H4 (cell line): ENCODE results near the gene CAMSAP3. TPM values are rescaled to one million over a fixed set of nuclear protein-coding genes. Genes with fewer than 3 reads are reported as not detected.
"Not testable (repeated sequence)": the region's sequence is repeated elsewhere in the genome, so short reads cannot be mapped to it uniquely, and the experiment has no call there.

Experiments
- DNase-seq: peaks from one replicate; pipeline ENCODE4 v3.0.0-alpha.2; 2015; ENCODE audit warnings: low spot score
- total RNA-seq: library from RNA; depleted of rRNA; stranded (reverse); fragments of >200 nt; shearing (Covaris generic); gene quantifications from 2 replicates; pipeline ENCODE4 v1.2.3, GENCODE V29; 2014

Gene CAMSAP3
- total RNA-seq, 1 experiment from 2014 or later, result 0.31 TPM

DNA sequence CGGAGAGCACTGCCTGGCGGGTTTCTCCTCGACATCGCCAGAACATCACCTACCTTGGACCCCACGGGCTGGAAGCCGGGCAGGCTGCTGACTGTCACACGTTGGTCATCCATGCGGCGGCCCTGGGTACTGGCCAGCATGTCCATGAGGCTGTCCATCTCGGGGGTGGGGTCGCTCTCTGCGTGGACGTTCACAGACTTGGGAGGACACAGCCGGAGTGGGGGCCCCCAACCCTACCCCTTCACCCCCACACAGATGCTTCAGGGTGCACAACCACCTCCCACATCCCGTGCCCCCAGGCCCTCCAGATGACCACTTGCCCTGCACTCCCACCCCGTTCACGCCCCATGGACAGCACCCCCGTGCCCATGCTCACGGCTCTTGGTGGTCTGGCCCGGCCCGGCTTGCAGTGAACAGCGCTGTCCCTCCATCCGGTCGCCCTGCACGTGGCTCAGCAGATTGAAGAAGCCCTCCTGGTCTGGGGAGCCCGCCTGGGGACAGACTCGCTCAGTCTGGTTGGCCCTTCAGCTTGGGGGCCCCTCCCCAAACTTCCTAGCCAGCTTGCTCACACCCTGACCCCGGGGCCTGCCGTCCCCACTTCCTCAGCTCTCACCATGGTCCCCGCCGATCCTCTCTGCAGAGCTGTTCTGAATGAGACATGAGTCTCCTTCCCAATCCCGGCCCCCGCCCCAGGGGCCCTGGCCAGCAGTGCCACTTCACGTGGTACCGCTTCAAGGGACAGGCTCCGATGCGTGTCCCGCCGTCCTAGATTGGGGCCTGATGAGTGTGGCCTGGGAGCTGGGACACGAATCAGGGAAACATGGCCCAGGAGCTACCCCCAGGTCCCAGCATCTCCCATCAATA, 36.9 kb downstream of the CAMSAP3 start:
- no peak for DNase-seq

DNA sequence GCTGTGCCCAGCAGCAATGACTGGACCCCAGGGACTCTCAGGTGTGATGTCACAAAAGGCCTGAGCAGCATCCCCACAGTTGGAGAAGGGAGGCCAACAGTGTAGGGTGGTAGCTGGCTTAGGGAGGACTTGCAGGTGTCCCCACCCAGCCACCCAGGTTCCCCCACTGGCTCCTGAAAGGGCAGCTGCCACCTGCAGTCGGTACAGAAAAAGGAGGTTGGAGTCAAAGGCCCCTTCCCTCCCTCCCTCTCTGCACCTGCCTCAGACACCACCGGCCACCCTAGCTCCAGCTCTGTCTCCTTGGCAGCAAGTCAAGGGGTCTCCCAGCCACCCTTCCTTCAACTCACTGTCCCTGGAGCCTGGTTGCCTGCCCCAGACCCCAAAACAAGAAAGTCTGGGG, 38.0 kb downstream of the CAMSAP3 start, which contains the start of gene PCP2:
TSS of gene PCP2 (minus strand) at position 22 of the 400 bp plus-strand sequence. CDS start 262 bp downstream, outside the sequence.
- DNase-seq, result no peak

GRCh38 chr19:7635670-7636069, 40.0 kb downstream of the CAMSAP3 start:
- no peak for DNase-seq

DNA sequence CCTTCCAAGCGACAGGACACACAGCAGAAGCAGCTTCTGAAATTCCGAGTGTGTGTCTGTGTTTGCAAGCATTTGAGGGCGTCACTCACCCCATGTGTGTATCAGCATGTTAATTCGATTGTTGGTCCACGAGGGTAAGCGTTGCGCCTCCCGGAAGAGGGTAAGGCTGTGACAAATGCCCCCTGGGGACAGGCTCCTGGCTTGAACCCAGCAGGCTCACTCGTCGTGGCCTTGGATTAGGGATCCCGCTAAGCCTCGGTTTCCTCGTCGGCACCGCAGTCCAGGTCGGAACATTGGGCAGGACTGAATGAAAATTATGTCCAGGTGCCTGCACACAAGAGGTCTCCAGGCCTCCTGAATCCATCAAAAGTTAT, 40.6 kb downstream of the CAMSAP3 start:
- DNase-seq, result no peak

GRCh38 chr19:7636691-7637373, 41.2 kb downstream of the CAMSAP3 start, which contains the start of gene STXBP2:
Gene STXBP2 (plus strand): TSS chr19:7637110. CDS start chr19:7637150, 40 bp downstream.
- DNase-seq, result no peak

GRCh38 chr19:7637374-7638256, 42.0 kb downstream of the CAMSAP3 start:
- DNase-seq, result no peak

DNA sequence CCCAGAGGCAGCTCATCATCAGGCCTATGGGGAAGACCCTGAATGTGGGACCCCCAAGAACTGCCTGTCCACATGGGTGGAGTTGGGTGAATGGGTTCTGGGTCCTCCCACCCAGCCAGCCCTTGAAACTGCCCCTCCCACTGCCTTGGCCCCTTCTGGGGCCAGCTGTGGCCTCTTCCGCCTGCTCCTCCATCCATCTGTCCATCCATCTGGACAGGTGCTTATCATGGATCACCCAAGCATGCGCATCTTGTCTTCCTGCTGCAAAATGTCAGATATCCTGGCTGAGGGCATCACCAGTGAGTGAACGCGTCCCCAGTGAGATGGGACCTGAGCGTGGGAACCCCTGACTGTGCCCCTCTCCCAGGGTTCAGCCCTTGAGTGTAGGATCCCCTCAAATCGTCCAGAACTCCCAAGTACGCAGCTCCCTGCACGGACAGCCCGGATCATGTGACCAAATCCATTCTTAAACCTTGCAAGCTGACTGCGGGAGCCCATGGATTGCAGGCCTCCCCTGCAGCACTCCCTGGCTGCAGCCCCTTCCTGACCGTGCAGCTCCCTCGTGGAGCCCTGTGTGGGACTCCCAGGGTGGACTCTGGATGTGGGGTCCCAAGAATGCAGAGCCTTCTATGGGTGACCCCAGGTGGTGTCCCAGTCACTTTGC, 43.3 kb downstream of the CAMSAP3 start:
- DNase-seq, result no peak

- no peak for DNase-seq
Measured at GRCh38 chr19:7639863-7640348, 44.2 kb downstream of the CAMSAP3 start.

GRCh38 chr19:7640803-7641202, 45.1 kb downstream of the CAMSAP3 start:
- DNase-seq, result no peak

GRCh38 chr19:7641290-7642276, 45.9 kb downstream of the CAMSAP3 start:
- DNase-seq, result no peak

DNA sequence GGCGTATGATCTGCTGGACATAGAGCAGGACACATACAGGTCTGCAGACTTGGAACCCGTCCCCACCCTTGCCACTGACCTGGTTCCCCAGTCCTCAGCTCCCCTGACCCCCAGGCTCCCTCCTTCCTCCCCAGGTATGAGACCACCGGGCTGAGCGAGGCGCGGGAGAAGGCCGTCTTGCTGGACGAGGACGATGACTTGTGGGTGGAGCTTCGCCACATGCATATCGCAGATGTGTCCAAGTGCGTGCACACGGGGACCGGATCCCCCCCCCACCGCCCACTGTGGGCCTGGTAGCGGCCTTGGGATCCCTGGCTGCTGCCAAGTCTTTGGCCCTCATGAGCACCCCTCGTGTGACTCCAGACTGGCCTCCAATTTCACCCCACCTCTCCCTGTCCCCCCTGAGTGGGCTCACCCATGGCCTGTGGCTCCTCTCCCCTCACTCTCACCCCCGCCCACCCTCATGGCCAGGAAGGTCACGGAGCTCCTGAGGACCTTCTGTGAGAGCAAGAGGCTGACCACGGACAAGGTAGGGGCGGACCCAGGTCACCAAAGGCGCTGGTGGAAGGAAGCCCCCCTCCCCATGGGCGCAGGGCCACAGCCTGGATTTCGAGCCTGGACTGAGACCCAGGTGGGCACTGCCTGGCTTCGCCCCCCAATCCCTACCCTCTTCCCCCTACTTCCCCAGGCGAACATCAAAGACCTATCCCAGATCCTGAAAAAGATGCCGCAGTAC, 46.8 kb downstream of the CAMSAP3 start:
- DNase-seq, result no peak

- no peak for DNase-seq
Measured at GRCh38 chr19:7643031-7643415, 47.4 kb downstream of the CAMSAP3 start.

- not testable (repeated sequence) for DNase-seq
Measured at GRCh38 chr19:7643629-7644549, 48.2 kb downstream of the CAMSAP3 start.

- DNase-seq, result no peak
Measured at GRCh38 chr19:7644550-7644877, 48.9 kb downstream of the CAMSAP3 start.

GRCh38 chr19:7645163-7645562, 49.5 kb downstream of the CAMSAP3 start:
- no peak for DNase-seq

DNA sequence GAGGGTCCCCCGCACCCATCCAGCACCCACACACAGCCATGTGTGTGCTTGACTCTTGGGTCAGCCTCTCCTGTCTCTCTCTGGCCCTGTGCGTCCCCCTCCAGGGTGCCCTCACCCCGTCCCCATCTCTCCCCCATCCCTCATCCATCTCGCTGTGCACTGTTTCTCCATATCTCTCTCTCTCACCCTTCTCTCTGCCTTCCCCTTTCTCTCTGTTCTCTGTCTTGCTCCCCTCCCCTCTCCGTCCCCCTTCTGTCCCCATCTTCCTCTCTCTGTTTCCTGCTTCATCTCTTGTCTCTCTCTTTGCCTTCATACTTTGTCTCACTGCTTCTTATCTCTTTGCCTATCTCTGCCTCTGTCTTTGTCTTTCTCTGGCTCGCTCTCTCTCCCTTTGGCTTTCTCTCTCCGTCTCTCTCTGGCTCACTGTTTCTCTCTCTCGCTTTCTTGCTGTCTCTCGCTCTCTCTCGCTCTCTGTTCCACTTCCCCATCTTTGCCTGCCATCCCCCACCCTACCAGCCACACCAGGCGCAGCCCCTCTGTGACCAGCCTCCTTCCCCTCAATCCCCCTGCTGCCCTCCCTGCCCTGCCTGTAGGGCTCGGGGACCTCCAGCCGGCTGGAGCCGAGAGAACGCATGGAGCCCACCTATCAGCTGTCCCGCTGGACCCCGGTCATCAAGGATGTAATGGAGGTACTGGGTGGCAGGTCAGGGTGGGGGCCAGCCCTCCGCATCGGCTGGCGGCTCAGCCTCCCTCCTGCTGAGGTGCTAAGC, 50.2 kb downstream of the CAMSAP3 start:
- no peak for DNase-seq

DNA sequence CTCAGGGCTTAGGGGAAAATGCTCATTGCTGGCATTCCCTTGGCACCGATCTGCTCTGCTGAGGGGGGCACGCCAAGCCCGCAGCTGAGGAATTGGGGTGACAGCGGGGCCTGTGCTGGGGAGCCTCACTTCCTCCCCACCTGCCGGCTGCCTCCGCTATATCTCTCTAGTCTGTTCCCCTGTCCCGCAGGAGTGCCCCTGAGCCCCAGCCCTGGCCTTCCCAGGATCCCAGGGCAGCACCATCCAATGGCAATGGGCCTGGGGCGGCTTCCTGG, 50.7 kb downstream of the CAMSAP3 start:
- DNase-seq, result no peak

- DNase-seq, result no peak
Measured at GRCh38 chr19:7647156-7647555, 51.5 kb downstream of the CAMSAP3 start.
